Panc1 (cell line): ENCODE measurements around the gene ADK.
"Not testable (repeated sequence)": the region's sequence is repeated elsewhere in the genome, so short reads cannot be mapped to it uniquely, and the experiment has no call there.

Experiments used
- CTCF ChIP-seq: fragments of 450-650 bp; IDR thresholded peaks from 2 replicates; pipeline ENCODE4 v1.5.1; 2017; ENCODE audit warnings: mild to moderate bottlenecking
- POLR2AphosphoS5 ChIP-seq: IDR thresholded peaks from 2 replicates; pipeline ENCODE4 v1.6.1; 2012; ENCODE audit warnings: mild to moderate bottlenecking, low read depth, low read length, moderate library complexity
- SIN3A ChIP-seq: IDR thresholded peaks from 2 replicates; pipeline ENCODE4 v1.6.1; 2012; ENCODE audit warnings: low read depth, mild to moderate bottlenecking, low read length, moderate library complexity, borderline replicate concordance; ENCODE audit not compliant: insufficient read depth

- TF ChIP-seq CTCF, POLR2AphosphoS5, SIN3A: not testable (repeated sequence)
Observed at GRCh38 chr10:74300074-74300621, 149.1 kb downstream of the ADK start.
